ENCODE results near the gene ROBO2. TPM values are rescaled to one million over a fixed set of nuclear protein-coding genes. Genes with fewer than 3 reads are reported as not detected.
A peak's percentile ranks its signal among the peaks of the same experiment; 100 is the strongest.

Gene ROBO2
- polyA plus RNA-seq, 3 donors, result 89.9 to 100 (median 95.6) TPM

DNA sequence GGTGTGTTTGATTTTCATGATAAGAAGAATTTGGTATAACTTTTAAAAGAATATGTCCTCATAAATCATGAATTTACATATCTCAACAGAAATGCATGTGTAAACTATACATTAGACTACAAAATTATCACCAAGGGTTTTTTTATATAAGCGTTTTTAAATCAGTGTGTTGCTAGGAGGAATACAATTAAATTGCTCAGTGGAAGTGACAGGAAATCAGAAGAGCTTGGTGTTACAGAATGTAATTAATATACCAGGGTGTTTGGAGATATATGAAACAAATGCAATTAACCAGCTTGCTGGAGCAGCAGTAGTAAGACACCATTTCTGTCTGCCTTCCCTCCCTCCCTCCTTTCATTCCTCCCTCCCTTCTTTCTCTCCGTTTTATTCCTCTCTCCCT lies 2.4 kb downstream of the ROBO2 start:
- DNase-seq (ENCODE audit: extremely low read depth in 1 of 11, low read depth in 9 of 11, low spot score in 4 of 11), result no peak

DNA sequence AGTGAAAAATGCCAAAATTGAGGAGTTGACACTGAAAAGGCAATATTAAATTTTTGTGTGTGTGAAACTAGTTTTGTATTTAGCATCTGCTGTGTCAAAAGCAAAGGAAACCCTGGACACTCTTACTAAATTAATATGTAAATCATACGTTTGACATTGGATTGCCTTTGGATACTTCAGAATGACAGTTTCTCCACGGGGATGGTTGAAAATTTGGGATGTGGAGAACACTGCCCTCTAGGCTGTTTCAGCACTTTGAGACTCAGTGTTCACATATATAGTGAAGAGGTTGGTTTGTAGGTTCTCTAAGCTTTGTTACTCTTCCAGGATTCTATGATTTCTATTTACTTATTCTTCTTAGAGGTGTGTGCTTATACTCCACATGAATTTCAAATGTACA lies 3.0 kb downstream of the ROBO2 start:
- peak in 4 of 11 donors; percentile 32 to 41 (median 36) for DNase-seq (ENCODE audit: extremely low read depth in 1 of 11, low read depth in 9 of 11, low spot score in 4 of 11)

DNA sequence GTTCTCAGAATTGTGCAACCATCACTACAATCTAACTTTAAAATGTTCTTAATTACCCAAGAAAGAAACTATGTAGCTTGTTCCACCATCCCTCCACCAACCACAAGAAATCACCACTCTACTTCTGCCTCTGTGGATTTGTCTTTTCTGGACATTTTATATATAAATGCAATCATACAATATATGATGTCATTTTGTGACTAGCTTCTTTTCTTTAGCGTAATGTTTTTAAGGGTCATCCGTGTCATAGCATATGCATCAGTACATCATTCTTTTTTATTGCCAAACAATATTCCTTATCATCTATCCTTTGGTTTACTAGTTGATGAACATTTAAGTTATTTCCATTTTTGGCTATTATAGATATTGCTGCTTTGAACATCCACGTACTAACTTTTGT lies 5.8 kb downstream of the ROBO2 start:
- DNase-seq (ENCODE audit: extremely low read depth in 1 of 11, low read depth in 9 of 11, low spot score in 4 of 11), result no peak

DNA sequence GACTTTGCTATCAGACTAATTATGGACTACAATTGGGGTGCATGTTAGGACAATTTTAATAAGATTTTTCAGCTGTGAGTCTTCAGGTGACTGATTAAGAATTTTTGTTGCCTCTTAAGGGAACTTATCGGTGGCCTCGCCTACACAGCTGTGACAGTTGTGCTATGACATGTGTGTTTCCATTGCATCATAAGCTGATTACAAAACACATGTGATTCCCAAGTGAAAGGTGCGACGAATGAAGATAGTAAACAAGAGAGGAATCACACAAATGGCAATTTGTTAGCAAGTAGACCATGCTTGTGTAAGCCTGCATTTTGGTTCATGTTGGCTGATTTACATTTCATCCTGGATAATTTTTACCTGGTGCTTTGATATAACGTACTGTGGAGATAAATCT lies 8.3 kb downstream of the ROBO2 start:
- no peak for DNase-seq (ENCODE audit: extremely low read depth in 1 of 11, low read depth in 9 of 11, low spot score in 4 of 11)

DNA sequence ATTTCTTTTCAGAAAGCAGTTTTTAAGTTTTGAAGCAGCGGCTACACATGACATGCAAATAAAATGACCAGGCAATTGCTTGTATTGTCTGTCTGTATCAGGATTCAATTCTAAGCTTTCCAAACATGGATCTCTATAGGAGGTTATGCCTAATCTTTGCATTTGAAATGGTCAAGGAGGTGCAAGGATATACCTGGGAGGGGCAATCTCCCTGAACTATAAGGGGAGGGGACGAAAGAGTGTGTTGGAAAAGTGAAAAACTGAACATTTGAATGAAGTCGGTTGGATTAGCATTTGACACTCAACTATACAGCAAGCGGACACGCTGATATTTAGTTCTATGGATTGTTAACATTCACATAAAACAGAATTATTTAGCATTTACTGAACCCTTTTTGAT lies 11.7 kb downstream of the ROBO2 start:
- DNase-seq (ENCODE audit: extremely low read depth in 1 of 11, low read depth in 9 of 11, low spot score in 4 of 11), result no peak

DNA sequence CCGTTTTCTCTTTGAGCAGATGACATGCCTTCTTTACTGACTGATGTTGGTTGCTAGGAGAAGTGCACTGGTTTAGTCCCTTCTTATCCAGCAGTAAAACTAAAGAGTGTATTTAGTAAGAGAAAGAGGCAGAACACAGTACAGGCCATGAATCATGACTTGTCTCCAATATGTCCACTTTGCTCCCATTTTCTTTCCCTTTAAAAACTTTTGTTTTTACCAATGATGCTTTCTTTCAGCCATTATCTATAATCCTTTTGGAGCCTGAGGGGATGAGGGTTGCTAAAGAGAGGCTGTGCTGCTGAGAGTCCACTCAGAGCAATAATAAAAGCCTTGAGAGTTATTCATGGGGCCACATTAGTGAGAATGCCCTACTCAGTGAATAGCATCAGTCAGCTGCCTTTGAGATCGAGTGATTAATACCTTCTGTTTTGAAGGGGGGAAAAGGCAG lies 12.2 kb downstream of the ROBO2 start:
- no peak for DNase-seq (ENCODE audit: extremely low read depth in 1 of 11, low read depth in 9 of 11, low spot score in 4 of 11)

DNA sequence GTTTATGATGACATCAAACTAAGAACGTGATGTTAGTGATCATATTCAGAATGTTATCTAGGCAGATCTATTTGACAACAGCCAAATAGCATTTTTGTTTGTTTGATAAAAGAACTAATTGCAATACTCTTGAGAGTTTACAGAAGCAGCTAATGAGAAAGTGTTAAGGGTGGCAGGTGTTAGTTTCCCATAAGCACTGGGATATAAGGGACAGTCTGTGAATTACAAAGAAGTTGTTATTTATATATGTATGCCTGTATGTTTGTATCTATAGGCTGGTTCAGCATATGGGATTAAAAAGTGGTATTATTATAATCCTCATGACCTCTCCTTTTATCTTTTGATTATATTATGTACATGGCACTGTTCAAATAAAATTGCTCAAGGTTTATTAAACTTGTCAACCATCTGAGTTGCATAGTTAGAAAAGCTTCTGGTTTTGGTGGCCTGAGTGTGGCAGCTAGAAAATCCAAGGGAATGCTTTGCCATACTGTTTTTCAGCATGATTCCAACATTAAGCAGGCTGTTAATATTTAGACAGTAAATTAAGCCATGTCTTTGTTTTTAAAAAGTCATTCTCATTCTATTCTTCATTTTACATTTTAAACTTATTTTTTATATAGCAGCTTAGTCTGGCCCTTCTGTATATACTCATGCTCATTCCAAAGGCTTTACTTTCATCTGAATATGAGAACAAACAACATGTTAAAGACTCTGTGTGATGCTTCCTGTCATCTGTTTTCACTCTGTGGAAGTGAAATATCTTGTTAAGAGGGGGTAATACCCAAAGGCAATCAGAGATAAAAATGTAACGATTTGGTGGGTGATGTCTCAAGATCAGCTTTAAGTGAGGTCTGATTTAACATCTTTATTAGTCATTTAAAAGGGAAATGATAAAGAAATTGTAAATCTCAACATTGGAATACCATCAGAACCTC lies 13.1 kb downstream of the ROBO2 start:
- no peak for DNase-seq (ENCODE audit: extremely low read depth in 1 of 11, low read depth in 9 of 11, low spot score in 4 of 11)

DNA sequence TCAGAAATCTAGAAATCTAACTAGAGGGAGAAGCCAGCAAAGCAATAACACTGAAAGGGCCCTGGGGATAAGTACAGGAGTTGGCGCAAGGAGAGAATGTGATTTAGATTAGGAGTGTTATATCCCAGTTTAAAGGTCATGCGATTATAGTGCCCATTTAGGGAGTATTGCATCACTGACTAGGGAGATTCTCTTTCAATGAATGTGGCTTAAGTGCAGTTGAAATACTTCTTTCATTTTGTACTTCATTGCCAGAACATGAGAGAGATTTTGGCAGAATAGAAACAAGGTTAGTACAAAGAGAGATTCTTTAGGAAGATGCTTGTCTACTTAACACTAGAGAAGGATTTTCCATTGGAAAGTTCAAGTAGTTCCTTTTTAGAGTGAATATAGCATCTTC lies 13.9 kb downstream of the ROBO2 start:
- no peak for DNase-seq (ENCODE audit: extremely low read depth in 1 of 11, low read depth in 9 of 11, low spot score in 4 of 11)

DNA sequence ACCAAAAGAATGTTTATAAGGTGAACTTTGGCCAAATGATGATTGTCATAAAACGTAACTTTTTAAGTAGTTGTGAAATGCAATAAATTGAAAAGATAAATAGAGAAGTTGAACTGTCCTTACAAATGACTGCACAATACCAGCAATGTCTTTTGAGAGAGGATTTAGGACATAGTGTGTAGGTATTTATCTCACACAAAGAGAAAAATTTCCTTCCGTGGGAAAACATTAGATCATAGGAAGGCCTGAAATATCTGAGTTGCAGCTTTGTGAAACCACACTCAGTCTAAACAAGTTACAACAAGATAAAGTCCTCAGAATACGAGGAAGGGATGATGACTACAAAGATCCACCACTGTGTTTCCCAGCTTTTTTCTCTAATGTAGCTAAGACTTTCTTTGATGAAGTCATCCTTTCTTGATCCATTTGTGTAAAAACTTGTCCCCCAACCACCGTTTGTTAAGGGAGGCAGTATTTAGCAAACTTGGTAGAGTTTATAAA lies 16.0 kb downstream of the ROBO2 start:
- DNase-seq (ENCODE audit: extremely low read depth in 1 of 11, low read depth in 9 of 11, low spot score in 4 of 11), result no peak

DNA sequence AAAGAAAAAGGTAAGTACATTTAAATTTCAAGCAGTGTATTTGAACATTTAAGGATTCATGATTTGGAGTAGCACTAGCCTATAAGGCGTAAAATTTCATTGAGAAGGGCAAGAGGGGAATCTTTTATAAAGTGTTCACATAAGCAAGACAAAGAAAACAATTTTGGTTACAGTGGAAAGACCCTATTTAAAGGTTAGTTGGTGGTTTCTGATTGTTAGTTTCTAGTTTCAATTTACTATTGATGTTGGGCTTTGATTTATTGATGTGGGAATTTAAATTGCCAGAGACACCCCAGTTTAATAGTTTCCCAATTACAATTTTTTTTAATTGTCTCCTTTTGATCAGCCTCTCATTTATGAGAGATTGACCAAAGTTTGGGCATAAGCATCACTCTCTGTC lies 19.5 kb downstream of the ROBO2 start:
- no peak for DNase-seq (ENCODE audit: extremely low read depth in 1 of 11, low read depth in 9 of 11, low spot score in 4 of 11)

DNA sequence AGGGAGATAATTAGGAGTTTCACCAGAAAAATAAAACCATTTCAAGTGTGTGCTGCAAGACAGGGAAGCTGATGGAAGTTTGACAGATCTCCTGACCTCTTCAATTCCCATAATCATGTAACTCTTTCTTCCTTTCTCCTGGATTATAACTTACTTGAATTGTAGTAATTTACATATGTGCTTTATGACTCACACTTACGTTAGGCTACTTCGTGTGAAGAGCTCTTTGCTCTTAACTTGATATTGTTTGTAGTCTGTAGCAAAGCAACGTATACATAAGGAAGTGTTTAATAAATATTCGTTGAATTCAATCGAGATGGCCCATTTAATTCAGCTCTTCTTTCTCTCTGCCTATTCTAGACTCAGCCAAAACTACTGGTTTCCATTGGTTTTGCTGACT lies 23.5 kb downstream of the ROBO2 start:
- DNase-seq (ENCODE audit: extremely low read depth in 1 of 11, low read depth in 9 of 11, low spot score in 4 of 11), result no peak

DNA sequence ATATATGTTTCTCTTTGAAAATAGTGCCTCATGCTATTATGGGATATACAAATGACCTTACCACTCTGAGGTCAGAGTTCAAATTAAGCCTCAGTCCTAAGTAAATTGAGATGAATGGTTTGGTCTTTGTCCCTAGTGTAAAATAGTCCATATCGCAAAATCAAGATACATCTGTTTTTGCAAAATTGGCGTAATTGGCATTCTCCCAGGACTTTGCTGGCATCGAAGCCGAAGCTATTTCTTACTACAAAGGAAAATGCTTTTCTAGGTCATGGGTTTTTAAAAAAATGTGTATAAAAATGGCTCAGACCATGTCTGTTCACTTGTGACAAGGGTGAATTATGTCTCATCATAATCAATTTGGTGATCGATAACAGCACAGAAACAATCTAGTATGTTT lies 25.9 kb downstream of the ROBO2 start:
- no peak for DNase-seq (ENCODE audit: extremely low read depth in 1 of 11, low read depth in 9 of 11, low spot score in 4 of 11)

DNA sequence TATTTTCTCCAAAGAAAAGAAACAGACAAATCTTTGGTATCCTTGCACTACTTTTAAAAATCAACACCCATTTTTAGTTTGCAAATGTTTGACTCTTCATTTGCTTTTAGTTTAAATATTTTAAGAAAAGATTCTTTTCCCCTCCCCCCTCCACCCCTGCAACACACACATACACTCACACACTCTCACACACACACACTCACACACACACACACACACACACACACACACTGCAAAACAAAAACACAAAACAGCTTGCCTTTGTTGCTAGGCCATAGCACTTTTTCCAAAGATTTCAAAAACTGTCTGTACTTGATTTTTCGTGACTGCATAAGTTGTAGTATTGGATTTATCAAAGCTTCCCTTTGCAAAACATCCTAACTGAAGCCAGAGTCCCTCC lies 26.9 kb downstream of the ROBO2 start:
- DNase-seq (ENCODE audit: extremely low read depth in 1 of 11, low read depth in 9 of 11, low spot score in 4 of 11), result no peak

DNA sequence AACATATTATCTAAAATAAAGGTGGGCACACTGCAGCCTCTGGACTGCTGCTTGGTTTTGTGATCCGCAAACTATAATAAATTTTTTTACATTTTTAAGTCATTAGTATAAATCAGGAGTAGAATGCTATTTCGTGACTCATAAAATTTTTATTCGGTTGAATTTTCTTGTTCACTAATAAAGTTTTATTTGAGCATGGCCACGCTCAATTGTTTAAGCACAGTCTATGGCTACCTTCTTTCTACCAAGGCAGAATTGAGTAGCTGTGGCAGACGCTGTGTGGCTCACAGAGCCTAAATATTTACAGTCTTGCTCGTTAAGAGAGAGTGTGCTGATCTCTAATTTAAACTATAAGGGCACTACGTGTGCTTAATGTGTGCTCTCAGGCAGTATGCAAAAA lies 28.9 kb downstream of the ROBO2 start:
- no peak for DNase-seq (ENCODE audit: extremely low read depth in 1 of 11, low read depth in 9 of 11, low spot score in 4 of 11)

DNA sequence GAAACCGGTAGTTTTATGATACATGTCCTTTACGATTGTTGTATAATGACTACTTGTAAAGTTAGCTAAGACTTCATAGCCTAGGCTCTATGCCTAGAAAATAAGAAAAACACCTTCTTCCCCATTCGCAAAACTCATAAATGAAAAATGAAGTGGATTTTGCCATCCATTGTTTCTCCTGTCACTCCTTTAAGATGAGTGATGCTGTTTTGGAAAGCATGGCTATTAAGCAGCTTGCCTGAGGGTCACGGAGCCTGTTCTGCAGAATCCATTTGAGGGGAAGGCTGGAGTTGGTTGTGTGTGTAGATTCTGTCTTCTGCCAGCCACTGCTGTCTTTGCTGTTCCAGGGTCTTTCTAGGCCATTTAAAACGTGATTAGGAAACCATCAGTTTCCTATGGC lies 31.5 kb downstream of the ROBO2 start:
- no peak for DNase-seq (ENCODE audit: extremely low read depth in 1 of 11, low read depth in 9 of 11, low spot score in 4 of 11)

DNA sequence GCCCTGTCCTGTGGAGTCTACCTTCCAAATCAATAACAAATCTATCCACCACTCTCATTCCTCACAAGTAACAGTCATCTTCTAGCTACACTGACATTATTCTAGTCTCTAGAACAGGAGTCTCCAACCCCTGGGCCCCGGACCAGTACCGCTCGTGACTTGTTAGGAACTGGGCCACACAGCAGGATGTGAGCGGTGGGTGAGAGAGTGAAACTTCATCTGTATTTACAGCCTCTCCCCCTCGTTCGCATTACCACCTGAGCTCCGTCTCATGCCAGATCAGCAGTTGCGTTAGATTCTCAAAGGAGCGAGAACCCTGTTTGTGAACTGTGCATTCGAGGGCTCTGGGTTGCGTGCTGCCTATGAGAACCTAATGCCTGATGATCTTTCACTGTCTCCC lies 31.9 kb downstream of the ROBO2 start:
- DNase-seq (ENCODE audit: extremely low read depth in 1 of 11, low read depth in 9 of 11, low spot score in 4 of 11), result peak in 2 of 11 donors; percentile 6 to 12

DNA sequence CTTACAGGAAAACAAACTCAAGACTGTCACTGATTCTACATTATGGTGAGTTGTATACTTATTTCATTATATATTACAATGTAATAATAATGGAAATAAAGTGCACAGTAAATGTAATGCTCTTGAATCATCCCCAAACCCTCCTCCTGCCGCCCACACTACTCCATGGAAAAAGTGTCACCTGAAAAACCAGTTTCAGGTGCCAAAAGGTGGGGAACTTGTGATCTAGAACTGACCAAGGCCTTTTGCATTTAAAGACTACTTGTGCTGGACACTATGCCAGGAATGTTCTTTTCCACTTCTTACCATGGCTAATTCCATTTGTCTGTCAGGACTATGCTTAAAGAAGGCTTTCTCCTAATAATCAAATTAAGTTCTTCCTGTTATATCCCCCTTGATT lies 32.3 kb downstream of the ROBO2 start:
- DNase-seq (ENCODE audit: extremely low read depth in 1 of 11, low read depth in 9 of 11, low spot score in 4 of 11), result no peak

DNA sequence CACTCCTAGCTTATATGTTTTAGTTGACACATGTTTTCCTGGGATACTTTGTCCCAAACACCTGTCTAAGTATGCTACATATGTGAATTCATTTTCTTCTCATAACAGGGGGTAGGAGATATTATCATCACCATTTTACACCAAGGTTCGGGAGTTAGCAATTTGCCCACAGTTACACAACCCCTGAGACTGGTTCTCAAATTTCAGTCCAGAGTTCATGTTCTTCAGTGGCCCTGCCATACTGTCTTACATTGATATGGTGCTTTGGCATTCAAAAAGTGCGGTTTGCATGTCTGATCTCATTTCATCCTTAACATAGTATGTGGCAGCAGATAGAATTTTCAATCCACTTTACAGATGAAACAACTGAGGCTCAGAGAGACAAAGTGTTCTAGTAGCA lies 38.4 kb downstream of the ROBO2 start:
- no peak for DNase-seq (ENCODE audit: extremely low read depth in 1 of 11, low read depth in 9 of 11, low spot score in 4 of 11)

DNA sequence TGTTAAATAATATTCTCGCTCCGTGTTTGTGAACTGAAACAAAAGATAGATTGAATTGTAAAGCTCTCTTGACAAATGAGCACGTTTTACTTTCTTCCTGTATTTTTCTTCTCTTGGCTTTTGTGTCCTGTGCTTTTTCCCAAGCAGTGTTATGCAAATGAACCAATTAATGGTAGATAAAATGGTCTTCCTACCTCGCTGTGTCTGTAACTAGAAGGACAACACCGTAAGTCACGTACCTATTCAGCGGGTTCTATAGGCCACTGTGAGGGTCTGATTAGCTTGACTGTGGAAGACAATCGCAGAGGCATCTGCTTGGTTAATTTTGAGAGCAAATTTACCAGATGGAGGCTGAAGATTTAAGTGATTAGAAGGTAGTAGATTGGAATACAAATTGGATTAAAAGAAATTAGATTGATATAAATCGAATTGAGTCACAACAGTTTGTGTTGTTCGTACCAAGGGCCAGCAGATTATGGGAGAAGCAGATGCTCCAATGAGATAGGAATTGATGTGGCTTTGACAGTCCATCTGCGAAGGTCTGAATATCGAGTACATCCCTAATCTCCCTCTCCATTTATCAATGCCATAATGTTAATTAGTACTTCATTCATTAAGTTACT lies 40.2 kb downstream of the ROBO2 start:
- no peak for DNase-seq (ENCODE audit: extremely low read depth in 1 of 11, low read depth in 9 of 11, low spot score in 4 of 11)

DNA sequence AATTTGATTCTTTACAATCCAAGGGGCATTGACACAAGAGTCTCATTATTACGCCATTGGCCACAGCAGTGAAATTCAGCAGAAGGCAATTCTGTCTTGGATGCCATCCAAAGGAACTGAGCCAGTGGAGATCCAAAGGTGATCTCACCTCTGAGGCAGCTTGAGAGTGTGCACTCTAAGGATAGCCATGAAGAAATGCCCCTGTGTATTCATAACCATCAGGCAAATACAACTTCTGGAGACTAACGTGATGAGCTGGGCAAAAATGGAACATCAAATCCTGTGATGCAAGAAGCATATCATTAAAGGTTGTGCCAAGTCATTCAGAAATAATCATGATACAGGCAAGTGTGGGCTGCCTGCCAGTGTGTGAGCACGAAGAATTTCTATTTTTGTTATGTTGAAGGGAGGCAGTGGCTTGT lies 41.4 kb downstream of the ROBO2 start:
- DNase-seq (ENCODE audit: extremely low read depth in 1 of 11, low read depth in 9 of 11, low spot score in 4 of 11), result no peak
